ENCODE results near the gene PIP4K2A.

PIP4K2A gene

DNA sequence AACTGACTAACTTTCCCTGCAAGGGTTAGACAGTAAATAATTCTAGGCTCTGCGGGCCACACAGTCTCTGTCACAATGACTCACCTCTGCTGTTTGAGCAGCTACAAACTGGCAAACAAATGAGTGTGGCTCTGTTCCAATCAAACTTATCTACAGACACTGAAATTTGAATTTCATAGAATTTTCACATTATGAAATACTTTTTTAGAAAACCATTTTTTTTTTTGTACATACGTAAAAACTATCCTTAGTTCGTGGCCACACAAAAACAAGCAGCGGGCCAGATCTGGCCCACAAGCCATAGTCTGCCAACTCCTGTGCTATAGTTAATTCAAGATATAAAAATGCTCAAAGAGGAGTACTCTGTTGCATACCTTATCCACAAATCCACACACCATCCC is 32.6 kb downstream of the PIP4K2A start:
- no peak overlapping the region; the same call in 1 of the 2 replicates for H3K27ac ChIP-seq
- TF ChIP-seq, protein P1, sequence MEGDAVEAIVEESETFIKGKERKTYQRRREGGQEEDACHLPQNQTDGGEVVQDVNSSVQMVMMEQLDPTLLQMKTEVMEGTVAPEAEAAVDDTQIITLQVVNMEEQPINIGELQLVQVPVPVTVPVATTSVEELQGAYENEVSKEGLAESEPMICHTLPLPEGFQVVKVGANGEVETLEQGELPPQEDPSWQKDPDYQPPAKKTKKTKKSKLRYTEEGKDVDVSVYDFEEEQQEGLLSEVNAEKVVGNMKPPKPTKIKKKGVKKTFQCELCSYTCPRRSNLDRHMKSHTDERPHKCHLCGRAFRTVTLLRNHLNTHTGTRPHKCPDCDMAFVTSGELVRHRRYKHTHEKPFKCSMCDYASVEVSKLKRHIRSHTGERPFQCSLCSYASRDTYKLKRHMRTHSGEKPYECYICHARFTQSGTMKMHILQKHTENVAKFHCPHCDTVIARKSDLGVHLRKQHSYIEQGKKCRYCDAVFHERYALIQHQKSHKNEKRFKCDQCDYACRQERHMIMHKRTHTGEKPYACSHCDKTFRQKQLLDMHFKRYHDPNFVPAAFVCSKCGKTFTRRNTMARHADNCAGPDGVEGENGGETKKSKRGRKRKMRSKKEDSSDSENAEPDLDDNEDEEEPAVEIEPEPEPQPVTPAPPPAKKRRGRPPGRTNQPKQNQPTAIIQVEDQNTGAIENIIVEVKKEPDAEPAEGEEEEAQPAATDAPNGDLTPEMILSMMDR (conservative IDR thresholded peaks at IDR 0.05) = no peak
- TF ChIP-seq ZFX (IDR thresholded peaks at IDR 0.05) = no peak

DNA sequence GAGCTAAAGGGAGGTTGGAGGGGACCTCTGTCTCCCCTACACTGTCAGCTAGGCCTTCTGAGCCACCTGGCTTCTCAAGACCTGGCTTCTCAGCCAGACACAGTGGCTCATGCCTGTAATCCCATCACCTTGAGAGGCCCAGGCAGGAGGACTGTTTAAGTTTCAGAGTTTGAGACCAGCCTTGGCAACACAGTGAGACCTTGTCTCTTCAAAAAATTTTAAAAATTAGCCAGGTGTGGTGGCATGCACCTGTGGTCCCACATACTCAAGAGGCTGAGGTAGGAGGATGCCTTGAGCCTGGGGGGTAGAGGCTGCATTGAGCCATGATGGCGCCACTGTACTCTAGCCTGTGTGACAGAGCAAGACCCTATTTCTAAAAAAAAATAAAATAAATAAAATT is 33.1 kb downstream of the PIP4K2A start:
- no peak overlapping the region; the same call in 1 of the 2 replicates for H3K27ac ChIP-seq
- TF ChIP-seq, protein P1 (conservative IDR thresholded peaks at IDR 0.05) = no peak
- no peak for TF ChIP-seq ZFX (IDR thresholded peaks at IDR 0.05)

DNA sequence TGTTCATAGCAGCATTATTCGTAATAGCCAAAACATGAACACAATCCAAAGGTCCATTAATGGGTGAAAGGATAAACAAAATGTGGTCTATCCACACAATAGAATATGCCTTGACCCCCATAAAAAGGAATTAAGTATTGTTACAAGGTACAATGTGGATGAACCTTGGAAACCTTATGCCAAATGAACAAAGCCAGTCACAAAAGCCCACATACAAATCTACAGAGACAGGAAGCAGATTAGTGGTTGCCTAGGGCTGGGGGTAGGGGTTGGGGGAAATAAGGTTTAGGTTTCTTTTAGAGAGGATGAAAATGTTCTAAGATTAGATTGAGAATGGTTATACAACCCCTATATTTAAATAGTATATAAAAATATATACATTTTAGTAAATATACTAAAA is 34.8 kb downstream of the PIP4K2A start:
- TF ChIP-seq, protein P1 (conservative IDR thresholded peaks at IDR 0.05) = no peak
- TF ChIP-seq ZFX (IDR thresholded peaks at IDR 0.05) = no peak
- H3K27ac ChIP-seq = no peak overlapping the region

DNA sequence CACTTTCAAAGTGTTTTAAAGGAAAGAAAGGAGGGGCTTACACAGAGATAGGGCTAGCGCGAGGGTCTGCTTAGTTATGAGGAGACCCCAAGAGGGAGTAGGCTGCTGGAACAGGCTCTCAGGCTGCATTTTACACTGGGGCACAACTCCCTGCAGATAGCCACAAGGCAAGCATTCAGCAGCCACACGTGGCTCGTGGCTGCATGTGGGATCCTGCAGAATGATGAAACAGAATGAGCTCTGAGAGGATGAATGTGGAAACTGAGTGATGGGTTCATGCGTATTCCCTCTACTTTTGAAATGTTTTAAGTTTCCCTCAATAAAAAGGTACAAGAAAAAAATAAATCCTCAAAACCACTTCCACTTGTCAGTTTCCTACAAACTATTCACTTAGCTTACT is 37.0 kb downstream of the PIP4K2A start:
- H3K27ac ChIP-seq = no peak overlapping the region
- no peak for TF ChIP-seq ZFX (IDR thresholded peaks at IDR 0.05)
- TF ChIP-seq, protein P1 (conservative IDR thresholded peaks at IDR 0.05) = no peak

DNA sequence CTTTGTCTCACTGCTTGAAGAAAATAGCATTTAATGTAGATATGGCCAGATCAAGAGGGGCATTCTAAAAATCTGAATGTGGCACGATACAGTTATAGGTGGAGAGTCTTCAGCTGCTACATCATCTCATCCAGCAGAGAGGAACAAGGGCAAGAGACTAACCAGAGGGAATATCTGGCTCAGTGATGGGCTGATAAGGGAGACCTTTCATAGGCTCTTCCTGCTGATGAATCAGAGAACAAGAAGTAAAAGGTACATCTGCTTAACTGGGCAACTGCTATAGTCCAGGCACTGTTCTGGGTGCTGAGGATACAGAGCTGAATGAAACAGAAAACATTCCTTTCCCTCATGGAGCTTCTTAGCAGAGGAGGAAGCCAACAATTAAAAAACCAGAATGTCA is 37.9 kb downstream of the PIP4K2A start:
- TF ChIP-seq ZFX (IDR thresholded peaks at IDR 0.05) = no peak
- TF ChIP-seq, protein P1 (conservative IDR thresholded peaks at IDR 0.05) = no peak
- H3K27ac ChIP-seq = no peak overlapping the region

DNA sequence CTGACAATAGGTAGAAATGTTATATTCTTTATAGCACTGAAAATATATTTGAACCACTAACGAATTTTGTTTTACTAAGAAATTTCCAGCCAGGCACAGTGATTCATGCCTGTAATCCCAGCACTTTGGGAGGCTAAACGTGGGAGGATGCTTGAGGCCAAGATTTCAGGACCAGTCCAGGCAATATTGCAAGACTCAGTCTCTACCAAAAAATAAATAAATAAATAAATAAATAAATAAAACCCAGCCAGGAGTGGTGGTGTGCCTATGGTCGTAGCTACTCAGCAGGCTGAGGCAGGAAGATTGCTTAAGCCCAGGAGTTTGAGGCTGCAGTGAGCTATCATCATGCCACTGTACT is 39.8 kb downstream of the PIP4K2A start:
- TF ChIP-seq, protein P1 (conservative IDR thresholded peaks at IDR 0.05) = no peak
- TF ChIP-seq ZFX (IDR thresholded peaks at IDR 0.05) = no peak
- no peak overlapping the region for H3K27ac ChIP-seq

DNA sequence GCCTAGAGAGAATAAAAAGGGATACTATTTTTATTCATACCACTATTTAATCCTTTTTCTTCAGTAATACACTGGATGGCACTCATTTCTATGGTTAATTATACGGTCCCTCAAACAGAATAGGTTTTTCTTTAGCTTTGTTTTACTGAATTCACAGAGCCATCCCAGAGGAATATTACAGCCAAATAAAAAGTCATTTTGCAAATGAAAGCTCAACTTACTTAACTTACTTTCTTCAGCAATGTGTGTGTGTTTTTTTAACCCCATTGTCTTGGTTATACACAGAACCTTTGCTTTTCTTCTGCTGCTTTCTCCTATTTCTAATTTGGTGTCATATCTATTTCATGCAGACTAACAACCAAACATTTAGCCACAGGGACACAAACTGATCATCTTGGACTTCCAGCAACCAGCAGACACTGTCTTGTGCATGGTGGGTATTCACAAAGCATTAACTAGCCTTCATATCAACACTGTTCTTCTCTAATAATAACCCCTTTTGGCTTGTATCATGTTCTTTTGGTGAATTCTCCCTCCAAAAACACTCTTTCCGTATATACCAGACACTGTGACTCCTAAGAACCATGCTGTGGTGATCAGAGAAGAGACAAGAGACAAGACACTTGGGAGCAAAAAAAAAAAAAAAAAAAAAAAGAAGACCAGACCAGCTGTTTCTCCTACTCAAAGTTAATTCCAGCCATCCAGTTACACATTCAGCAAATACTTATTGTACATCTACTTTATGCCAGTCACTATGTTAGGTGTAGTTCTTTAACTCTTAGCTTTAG is 40.4 kb downstream of the PIP4K2A start:
- no peak for TF ChIP-seq ZFX (IDR thresholded peaks at IDR 0.05)
- TF ChIP-seq, protein P1 (conservative IDR thresholded peaks at IDR 0.05) = no peak
- H3K27ac ChIP-seq = no peak overlapping the region
